Measurements from ENCODE around the gene GREM2.

DNA sequence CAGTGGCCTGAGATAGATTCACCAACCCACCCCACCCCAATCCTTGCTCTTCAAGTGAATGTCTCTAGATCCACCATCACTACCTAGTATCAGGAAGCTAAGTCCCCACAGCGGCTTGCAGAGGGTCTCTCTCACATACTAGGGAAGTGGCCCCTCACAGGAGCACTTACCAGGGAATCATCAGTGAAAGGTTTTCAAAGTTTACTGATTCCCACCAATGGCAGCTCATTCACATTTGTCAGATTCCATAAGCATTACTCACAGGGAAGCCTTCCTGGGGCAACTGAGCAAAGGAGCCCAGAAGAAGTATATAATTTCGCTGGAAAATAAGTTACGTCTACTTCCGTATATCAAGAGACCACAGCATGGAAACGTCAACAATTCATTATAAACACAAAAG is 120.8 kb downstream of the GREM2 start:
- TF ChIP-seq, protein P1, sequence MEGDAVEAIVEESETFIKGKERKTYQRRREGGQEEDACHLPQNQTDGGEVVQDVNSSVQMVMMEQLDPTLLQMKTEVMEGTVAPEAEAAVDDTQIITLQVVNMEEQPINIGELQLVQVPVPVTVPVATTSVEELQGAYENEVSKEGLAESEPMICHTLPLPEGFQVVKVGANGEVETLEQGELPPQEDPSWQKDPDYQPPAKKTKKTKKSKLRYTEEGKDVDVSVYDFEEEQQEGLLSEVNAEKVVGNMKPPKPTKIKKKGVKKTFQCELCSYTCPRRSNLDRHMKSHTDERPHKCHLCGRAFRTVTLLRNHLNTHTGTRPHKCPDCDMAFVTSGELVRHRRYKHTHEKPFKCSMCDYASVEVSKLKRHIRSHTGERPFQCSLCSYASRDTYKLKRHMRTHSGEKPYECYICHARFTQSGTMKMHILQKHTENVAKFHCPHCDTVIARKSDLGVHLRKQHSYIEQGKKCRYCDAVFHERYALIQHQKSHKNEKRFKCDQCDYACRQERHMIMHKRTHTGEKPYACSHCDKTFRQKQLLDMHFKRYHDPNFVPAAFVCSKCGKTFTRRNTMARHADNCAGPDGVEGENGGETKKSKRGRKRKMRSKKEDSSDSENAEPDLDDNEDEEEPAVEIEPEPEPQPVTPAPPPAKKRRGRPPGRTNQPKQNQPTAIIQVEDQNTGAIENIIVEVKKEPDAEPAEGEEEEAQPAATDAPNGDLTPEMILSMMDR (IDR thresholded peaks at IDR 0.05) = no peak
- no peak for TF ChIP-seq POLR2AphosphoS5 (IDR thresholded peaks at IDR 0.05)
- TF ChIP-seq POLR2A (IDR thresholded peaks at IDR 0.05; ENCODE audit: low read depth) = no peak
- TF ChIP-seq EP300 (IDR thresholded peaks at IDR 0.05) = no peak

Measured in esophagus muscularis mucosa (tissue), 4 donors.